ENCODE data around the gene PIGU. TPM values are rescaled to one million over a fixed set of nuclear protein-coding genes. Genes with fewer than 3 reads are reported as not detected.

The PIGU gene
- total RNA-seq, 1 experiment from 2014 or later, result 25.1 TPM

DNA sequence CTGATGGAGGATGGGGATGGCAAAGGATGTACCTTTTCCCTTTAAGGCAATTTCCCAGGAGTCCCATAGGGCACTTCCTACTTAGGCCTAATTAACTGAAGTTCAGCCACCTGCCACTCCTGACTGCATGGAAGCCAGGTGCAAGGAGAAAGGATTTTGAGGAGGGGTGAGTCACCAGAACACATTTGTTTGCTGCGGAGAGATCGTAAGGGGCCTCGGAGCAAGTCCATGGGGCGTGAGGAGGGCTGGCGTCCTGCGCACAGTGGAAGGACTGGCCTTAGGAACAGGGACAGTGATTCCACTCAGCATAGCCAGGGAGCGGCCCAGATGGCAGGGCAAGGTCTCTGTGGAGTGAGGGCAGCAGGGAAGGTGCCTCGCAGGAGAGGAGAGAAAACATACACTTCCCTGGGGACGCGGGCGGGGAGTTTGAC is 130.1 kb downstream of the PIGU start (continued):
- TF ChIP-seq REST (IDR thresholded peaks at IDR 0.05; ENCODE audit: low read depth) (no peak), EGR1 (IDR thresholded peaks at IDR 0.05; ENCODE audit: low read depth) (no peak), SP1 (IDR thresholded peaks at IDR 0.05; ENCODE audit: low read depth) (no peak), ELF1 (IDR thresholded peaks at IDR 0.05; ENCODE audit: borderline replicate concordance, low read depth) (no peak), CEBPB (IDR thresholded peaks at IDR 0.05; ENCODE audit: low read depth) (no peak)
- TF ChIP-seq, protein P1, sequence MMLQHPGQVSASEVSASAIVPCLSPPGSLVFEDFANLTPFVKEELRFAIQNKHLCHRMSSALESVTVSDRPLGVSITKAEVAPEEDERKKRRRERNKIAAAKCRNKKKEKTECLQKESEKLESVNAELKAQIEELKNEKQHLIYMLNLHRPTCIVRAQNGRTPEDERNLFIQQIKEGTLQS (IDR thresholded peaks at IDR 0.05), result no peak

GRCh38 chr20:34544109-34544796 is 132.6 kb downstream of the PIGU start:
- POLR2A ChIA-PET, result no interaction called here
- BruUV-seq (replicated peaks), result no TSS peak
- H3K9me2 ChIP-seq (ENCODE audit: insufficient read depth), result no peaks in the 10 kb centered on the region
- RAD21 ChIA-PET (ENCODE audit: low non-redundant PET in 1 of 2, low total read pairs in 2 of 2, uncharacterized antibody in 2 of 2, unreplicated experiment in 2 of 2), result interaction anchor here in 1 of 2 experiments (0.7 kb wide), 1 partner anchor 160 kb away, joined by 3 read pairs; the partner anchor contains the start of gene TP53INP2
- DNase-seq (ENCODE audit: low read depth, low spot score), result no peak
- H3K27ac ChIP-seq (ENCODE audit: low read depth, low read length), result no peak overlapping the region
- no peak overlapping the region for H3K9ac ChIP-seq (ENCODE audit: low read length)
- H3K4me3 ChIP-seq (replicated peaks in 1 of 2; ENCODE audit: low read depth in 1 of 2, low read length in 2 of 2), result no peak overlapping the region
- H3K36me3 ChIP-seq (ENCODE audit: control insufficient read depth in 1 of 2, insufficient read depth in 2 of 2, low read length in 2 of 2), result peaks cover 13 to 14% of the 10 kb centered on the region in 2 experiments; a peak in 3 of 4 replicates
- peaks cover 0 to 3% of the 10 kb centered on the region in 2 experiments; a peak in 1 of 4 replicates for H3K4me1 ChIP-seq (ENCODE audit: control insufficient read depth in 1 of 2, insufficient read depth in 2 of 2, low read length in 2 of 2)
- intact Hi-C loops (cut with micrococcal nuclease), result no loop called here
- no peak overlapping the region for H3K4me2 ChIP-seq (ENCODE audit: low read length)
- no peaks in the 10 kb centered on the region for H3K27me3 ChIP-seq (ENCODE audit: insufficient read depth, low read length)
- no peak for ATAC-seq
- no peaks in the 10 kb centered on the region for H4K20me1 ChIP-seq (ENCODE audit: insufficient read depth)
- H3K9me3 ChIP-seq (ENCODE audit: control insufficient read depth in 1 of 2, insufficient read depth in 1 of 2, low read depth in 1 of 2, low read length in 2 of 2), result no peaks in the 10 kb centered on the region
- CTCF ChIA-PET, result interaction anchor here (1.0 kb wide), 1 partner anchor 232 kb away, joined by 3 read pairs; no protein-coding TSS in a partner anchor
- H2AFZ ChIP-seq (ENCODE audit: low read depth, low read length, poor library complexity, severe bottlenecking), result no peak overlapping the region
- H3K79me2 ChIP-seq (ENCODE audit: insufficient read depth, low read length), result no peaks in the 10 kb centered on the region
- TF ChIP-seq RAD21 (IDR thresholded peaks at IDR 0.05; ENCODE audit: low read depth) (no peak), YY1 (IDR thresholded peaks at IDR 0.05; ENCODE audit: extremely low read depth, insufficient replicate concordance, low read depth, low read length) (no peak), SIN3A (IDR thresholded peaks at IDR 0.05; ENCODE audit: low read depth) (no peak), EGR1 (IDR thresholded peaks at IDR 0.05; ENCODE audit: low read depth) (no peak), JUND (IDR thresholded peaks at IDR 0.05) (no peak), TCF7L2 (IDR thresholded peaks at IDR 0.05; ENCODE audit: borderline replicate concordance, extremely low read depth, insufficient read depth, insufficient read length) (no peak), EZH2 (IDR thresholded peaks at IDR 0.05) (no peak), CBX3 (IDR thresholded peaks at IDR 0.05; ENCODE audit: low read depth) (no peak), SRF (IDR thresholded peaks at IDR 0.05; ENCODE audit: low read depth) (no peak)
- TF ChIP-seq, protein P1 (IDR thresholded peaks at IDR 0.05), result no peak
- TF ChIP-seq, protein P2, sequence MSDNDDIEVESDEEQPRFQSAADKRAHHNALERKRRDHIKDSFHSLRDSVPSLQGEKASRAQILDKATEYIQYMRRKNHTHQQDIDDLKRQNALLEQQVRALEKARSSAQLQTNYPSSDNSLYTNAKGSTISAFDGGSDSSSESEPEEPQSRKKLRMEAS (IDR thresholded peaks at IDR 0.05), result no peak
